Inflammatory macrophage (primary cell): ENCODE measurements around the gene C1orf105.

Source experiments
- DNase-seq, 2 donors: peaks; one replicate each; pipeline ENCODE4 v3.0.0-alpha.2; 2020 to 2022

Gene C1orf105

GRCh38 chr1:172397633-172398032, 22.9 kb upstream of the C1orf105 start:
- no peak for DNase-seq

- DNase-seq = no peak
These were observed 22.3 kb upstream of the C1orf105 start for GRCh38 chr1:172398193-172398592.

- peak; percentile 11 to 36 for DNase-seq
These were observed 21.3 kb upstream of the C1orf105 start for GRCh38 chr1:172398970-172399755.

- no peak for DNase-seq
These were observed 20.4 kb upstream of the C1orf105 start for GRCh38 chr1:172399756-172400721.

GRCh38 chr1:172400722-172401105, 19.8 kb upstream of the C1orf105 start:
- no peak for DNase-seq

GRCh38 chr1:172401477-172401876, 19.0 kb upstream of the C1orf105 start:
- no peak for DNase-seq

- no peak for DNase-seq
These were observed 18.6 kb upstream of the C1orf105 start for GRCh38 chr1:172401892-172402291.

GRCh38 chr1:172402878-172403569, 17.5 kb upstream of the C1orf105 start:
- DNase-seq = no peak

- no peak for DNase-seq
These were observed 16.4 kb upstream of the C1orf105 start for GRCh38 chr1:172404121-172404520.

GRCh38 chr1:172405912-172406311, 14.6 kb upstream of the C1orf105 start:
- DNase-seq = no peak

GRCh38 chr1:172406968-172407367, 13.5 kb upstream of the C1orf105 start:
- no peak for DNase-seq

GRCh38 chr1:172408958-172409357, 11.5 kb upstream of the C1orf105 start:
- no peak for DNase-seq

- no peak for DNase-seq
These were observed 10.5 kb upstream of the C1orf105 start for GRCh38 chr1:172410027-172410426.

- no peak for DNase-seq
These were observed 8.6 kb upstream of the C1orf105 start for GRCh38 chr1:172411791-172412338.

- no peak for DNase-seq
These were observed 6.2 kb upstream of the C1orf105 start for GRCh38 chr1:172414331-172414730.

GRCh38 chr1:172416496-172417035, 3.9 kb upstream of the C1orf105 start:
- no peak for DNase-seq

- no peak for DNase-seq
These were observed 2.9 kb upstream of the C1orf105 start for GRCh38 chr1:172417557-172417956.

- DNase-seq = no peak
These were observed 1.6 kb downstream of the C1orf105 start for GRCh38 chr1:172421974-172422604.

- DNase-seq = no peak
These were observed 2.9 kb downstream of the C1orf105 start for GRCh38 chr1:172423336-172423735.

GRCh38 chr1:172425339-172425738, 4.9 kb downstream of the C1orf105 start:
- no peak for DNase-seq

GRCh38 chr1:172427191-172427590, 6.7 kb downstream of the C1orf105 start:
- DNase-seq = no peak
